Effector CD4-positive, alpha-beta T cell (primary cell): ENCODE measurements around the gene RPTOR.
"Not testable (repeated sequence)": the region's sequence is repeated elsewhere in the genome, so short reads cannot be mapped to it uniquely, and the experiment has no call there.

Experiments
- DNase-seq: peaks from one replicate; pipeline ENCODE4 v3.0.0-alpha.2; 2020

Gene RPTOR

GRCh38 chr17:80802626-80803450, 258.2 kb downstream of the RPTOR start:
- no peak for DNase-seq

GRCh38 chr17:80803451-80804428, 259.1 kb downstream of the RPTOR start:
- no peak for DNase-seq

- no peak for DNase-seq
Measured at GRCh38 chr17:80804466-80804865, 259.8 kb downstream of the RPTOR start.

- DNase-seq: no peak
Measured at GRCh38 chr17:80805032-80805751, 260.6 kb downstream of the RPTOR start.

- no peak for DNase-seq
Measured at GRCh38 chr17:80807014-80807413, 262.4 kb downstream of the RPTOR start.

- no peak for DNase-seq
Measured at GRCh38 chr17:80807882-80808281, 263.2 kb downstream of the RPTOR start.

- no peak for DNase-seq
Measured at GRCh38 chr17:80811181-80812105, 266.8 kb downstream of the RPTOR start.

GRCh38 chr17:80812362-80813088, 267.9 kb downstream of the RPTOR start:
- no peak for DNase-seq

- DNase-seq: no peak
Measured at GRCh38 chr17:80813318-80813717, 268.7 kb downstream of the RPTOR start.

- no peak for DNase-seq
Measured at GRCh38 chr17:80814491-80814890, 269.9 kb downstream of the RPTOR start.

GRCh38 chr17:80815151-80815681, 270.6 kb downstream of the RPTOR start:
- no peak for DNase-seq

- not testable (repeated sequence) for DNase-seq
Measured at GRCh38 chr17:80815718-80816117, 271.1 kb downstream of the RPTOR start.

- no peak for DNase-seq
Measured at GRCh38 chr17:80816241-80817103, 271.8 kb downstream of the RPTOR start.

- no peak for DNase-seq
Measured at GRCh38 chr17:80817321-80817845, 272.7 kb downstream of the RPTOR start.

GRCh38 chr17:80817861-80818260, 273.2 kb downstream of the RPTOR start:
- no peak for DNase-seq

GRCh38 chr17:80818871-80819270, 274.2 kb downstream of the RPTOR start:
- DNase-seq: no peak

GRCh38 chr17:80819422-80820164, 275.0 kb downstream of the RPTOR start:
- DNase-seq: no peak

- DNase-seq: no peak
Measured at GRCh38 chr17:80820331-80820730, 275.7 kb downstream of the RPTOR start.

GRCh38 chr17:80821546-80821945, 276.9 kb downstream of the RPTOR start:
- DNase-seq: no peak
